NT2/D1 (cell line): Measurements from ENCODE around the gene MTCH1.

Source experiments
- SUZ12 ChIP-seq: IDR thresholded peaks from 2 replicates; pipeline ENCODE4 v1.6.1; 2011; ENCODE audit not compliant: insufficient read length, insufficient read depth; ENCODE audit errors: extremely low read depth
- YY1 ChIP-seq: IDR thresholded peaks from 2 replicates; pipeline ENCODE4 v1.6.1; 2011; ENCODE audit not compliant: insufficient read length, insufficient read depth

DNA sequence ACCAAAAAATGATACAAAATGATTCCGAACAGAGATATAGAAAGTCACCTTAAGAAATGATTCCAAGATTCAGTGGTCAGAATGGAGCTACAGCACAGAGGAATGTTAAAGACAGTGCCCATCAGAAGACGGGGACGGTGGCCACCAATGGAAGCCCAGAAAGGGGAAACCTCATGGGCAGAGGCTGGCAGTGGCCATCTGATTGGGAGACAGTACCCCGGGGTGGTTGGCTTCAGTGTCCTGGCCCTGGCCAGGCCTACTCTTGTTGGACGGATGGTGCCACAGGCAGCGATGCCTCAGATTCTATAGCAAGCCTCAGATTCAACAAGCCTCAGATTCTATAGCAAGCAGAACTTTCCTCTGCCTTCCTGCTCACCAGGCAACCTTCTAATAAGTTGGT lies 48.1 kb downstream of the MTCH1 start:
- TF ChIP-seq YY1: no peak
- no peak for TF ChIP-seq SUZ12
